Uterus (tissue), 4 donors: ENCODE data around the gene TAS1R3. TPM values are rescaled to one million over a fixed set of nuclear protein-coding genes. Genes with fewer than 3 reads are reported as not detected.
A peak's percentile ranks its signal among the peaks of the same experiment; 100 is the strongest.

Experiments
- DNase-seq, 2 donors: peaks; one replicate each; pipeline ENCODE4 v3.0.0-alpha.2; 2019 to 2020
- H3K27ac ChIP-seq, 2 donors: fragments of 200-600 bp; sonication (generic); 1 replicate in 1 of 2; 2 replicates in 1 of 2; pipeline ENCODE4 v1.5.1; 2016 to 2018
- H3K27me3 ChIP-seq, 2 donors: fragments of 200-600 bp; sonication (generic); one replicate each; pipeline ENCODE4 v1.5.1; 2018 to 2019; ENCODE audit warnings: control low read depth in 1 of 2
- H3K36me3 ChIP-seq, 2 donors: fragments of 200-600 bp; sonication (generic); one replicate each; pipeline ENCODE4 v1.5.1; 2019; ENCODE audit warnings: control low read depth in 1 of 2
- H3K4me1 ChIP-seq, 2 donors: fragments of 200-600 bp; sonication (generic); one replicate each; pipeline ENCODE4 v1.5.1; 2018 to 2019; ENCODE audit warnings: control low read depth in 1 of 2
- H3K4me3 ChIP-seq, 2 donors: fragments of 200-600 bp; sonication (generic); 1 replicate in 1 of 2; 2 replicates in 1 of 2; pipeline ENCODE4 v1.5.1; 2018 to 2019; ENCODE audit warnings: mild to moderate bottlenecking in 1 of 2
- H3K9me3 ChIP-seq, 2 donors: fragments of 200-600 bp; sonication (generic); one replicate each; pipeline ENCODE4 v1.5.1; 2019; ENCODE audit warnings: control low read depth in 1 of 2
- CTCF ChIP-seq, 4 experiments: fragments of 200-600 bp in 2 of 4; fragments of 450-650 bp in 2 of 4; sonication (generic) in 2 of 4; IDR thresholded peaks; one replicate each; pipeline ENCODE4 v1.5.1; 2016 to 2019; ENCODE audit warnings: antibody characterized with exemption in 4 of 4, mild to moderate bottlenecking in 2 of 4, moderate library complexity in 1 of 4
- POLR2A ChIP-seq, 2 donors: fragments of 450-650 bp; IDR thresholded peaks; one replicate each; pipeline ENCODE4 v1.6.1; 2016; ENCODE audit warnings: antibody characterized with exemption in 2 of 2, mild to moderate bottlenecking in 1 of 2, moderate library complexity in 1 of 2
- intact Hi-C: fragments of 100-400 bp; cut with DNase I; formaldehyde crosslinking; loops from one replicate; pipeline ENCODE4 v1.15.1; 2023; ENCODE audit warnings: low total_unique reads
- total RNA-seq, 4 donors: library from RNA; depleted of rRNA in 3 of 4; stranded (reverse); fragments of >200 nt in 3 of 4; gene quantifications; one replicate each; pipeline versions ENCODE4 v1.1.0 to v1.2.4, GENCODE V29; 2014 to 2023
- donor health status: DM: yes; HTN: yes; CAD: no.

TAS1R3 gene
- total RNA-seq, 4 donors from 2014 or later: 0.14 to 0.34 TPM; not detected in 2

- Histone ChIP-seq H3K36me3 (no peaks in the 10 kb centered on the region), H3K9me3 (no peaks in the 10 kb centered on the region), H3K27ac (no peak overlapping the region), H3K4me1 (peaks cover 0 to 9% of the 10 kb centered on the region in 2 donors), H3K27me3 (no peaks in the 10 kb centered on the region), H3K4me3 (no peak overlapping the region)
- TF ChIP-seq CTCF (IDR thresholded peaks at IDR 0.05) (no peak), POLR2A (IDR thresholded peaks at IDR 0.05) (no peak)
- intact Hi-C loops: loop anchor here (10.0 kb wide), 1 partner anchor 54 kb away; the partner anchor contains the start of gene MXRA8
- no peak for DNase-seq
Observed at GRCh38 chr1:1300352-1300739, 30.7 kb upstream of the TAS1R3 start.

- Histone ChIP-seq H3K36me3 (no peaks in the 10 kb centered on the region), H3K27me3 (no peaks in the 10 kb centered on the region), H3K9me3 (no peaks in the 10 kb centered on the region), H3K27ac (no peak overlapping the region), H3K4me1 (peaks cover 0 to 25% of the 10 kb centered on the region in 2 donors), H3K4me3 (no peak overlapping the region)
- TF ChIP-seq POLR2A (IDR thresholded peaks at IDR 0.05) (no peak), CTCF (IDR thresholded peaks at IDR 0.05) (no peak)
- DNase-seq: no peak
- intact Hi-C loops: loop anchor here (10.0 kb wide), 1 partner anchor 53 kb away; the partner anchor contains the start of gene MXRA8
Observed at GRCh38 chr1:1302006-1302430, 29.1 kb upstream of the TAS1R3 start.

GRCh38 chr1:1302951-1303509 lies 28.1 kb upstream of the TAS1R3 start:
- intact Hi-C loops: loop anchor here (10.0 kb wide), 1 partner anchor 52 kb away; the partner anchor contains the start of gene MXRA8
- peak overlapping the region in 1 of 2 donors; percentile 87 for H3K27ac ChIP-seq
- DNase-seq: no peak
- no peak for TF ChIP-seq POLR2A (IDR thresholded peaks at IDR 0.05)
- TF ChIP-seq CTCF (IDR thresholded peaks at IDR 0.05): no peak
- H3K36me3 ChIP-seq: no peaks in the 10 kb centered on the region
- peaks cover 0 to 25% of the 10 kb centered on the region in 2 donors for H3K4me1 ChIP-seq
- no peaks in the 10 kb centered on the region for H3K9me3 ChIP-seq
- H3K4me3 ChIP-seq: no peak overlapping the region
- no peaks in the 10 kb centered on the region for H3K27me3 ChIP-seq

GRCh38 chr1:1303736-1304135 lies 27.3 kb upstream of the TAS1R3 start:
- TF ChIP-seq CTCF (IDR thresholded peaks at IDR 0.05) (no peak), POLR2A (IDR thresholded peaks at IDR 0.05) (no peak)
- no peak for DNase-seq
- no peaks in the 10 kb centered on the region for H3K9me3 ChIP-seq
- H3K4me1 ChIP-seq: peaks cover 0 to 25% of the 10 kb centered on the region in 2 donors
- peak overlapping the region; percentile 87 for H3K27ac ChIP-seq
- H3K27me3 ChIP-seq: no peaks in the 10 kb centered on the region
- H3K4me3 ChIP-seq: peak overlapping the region in 1 of 2 donors; percentile 66
- H3K36me3 ChIP-seq: no peaks in the 10 kb centered on the region
- intact Hi-C loops: loop anchor here (10.0 kb wide), 1 partner anchor 51 kb away; the partner anchor contains the start of gene MXRA8
